ENCODE data around the gene LCN1.

The LCN1 gene

DNA sequence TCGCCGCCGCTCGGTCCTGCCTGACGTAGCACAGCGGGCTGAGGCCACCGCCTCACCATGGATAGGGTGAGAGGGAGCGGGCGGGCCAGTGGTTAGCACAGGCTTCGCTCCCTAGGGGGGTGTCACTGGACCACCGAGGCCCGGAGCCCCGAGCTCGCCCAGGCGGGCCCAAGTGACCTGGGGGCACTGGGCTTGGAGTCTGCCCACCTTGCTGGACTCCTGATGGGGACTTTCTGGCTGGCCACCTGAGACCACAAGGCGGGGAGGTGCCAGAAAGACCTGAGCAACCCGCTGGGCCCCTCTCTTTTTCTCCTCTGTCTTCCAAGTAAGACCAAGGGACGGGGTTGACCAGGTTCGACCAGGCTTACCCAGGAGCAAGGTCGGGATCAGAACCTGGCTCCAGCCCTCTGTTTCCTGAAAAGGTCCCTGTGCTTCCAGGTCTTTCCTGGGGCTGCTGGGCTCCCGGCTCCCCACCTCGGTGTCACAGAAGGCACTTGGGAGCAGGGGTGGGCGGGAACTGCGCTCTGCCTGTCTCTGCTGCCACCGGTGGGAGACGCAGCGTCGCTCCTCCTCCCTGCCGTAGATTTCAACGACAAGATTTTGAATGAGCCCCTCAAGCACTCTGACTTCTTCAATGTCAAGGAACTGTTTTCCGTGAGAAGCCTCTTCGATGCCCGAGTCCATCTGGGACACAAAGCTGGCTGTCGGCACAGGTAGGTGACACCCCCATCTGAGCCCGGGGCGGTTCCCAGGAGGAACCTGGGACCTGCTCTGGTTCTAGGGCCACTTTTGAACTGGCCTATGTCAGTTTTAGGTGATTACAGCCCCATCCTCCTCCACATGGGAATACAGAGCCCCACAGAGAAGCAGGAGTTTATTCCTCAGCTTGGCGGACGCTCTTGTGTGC lies 19.7 kb upstream of the LCN1 start:
- DNase-seq (ENCODE audit: low read depth, low spot score), result peak; percentile 50
- H3K4me3 ChIP-seq (ENCODE audit: low read depth, low read length), result peak overlapping the region; percentile 77
- TF ChIP-seq, protein P1, sequence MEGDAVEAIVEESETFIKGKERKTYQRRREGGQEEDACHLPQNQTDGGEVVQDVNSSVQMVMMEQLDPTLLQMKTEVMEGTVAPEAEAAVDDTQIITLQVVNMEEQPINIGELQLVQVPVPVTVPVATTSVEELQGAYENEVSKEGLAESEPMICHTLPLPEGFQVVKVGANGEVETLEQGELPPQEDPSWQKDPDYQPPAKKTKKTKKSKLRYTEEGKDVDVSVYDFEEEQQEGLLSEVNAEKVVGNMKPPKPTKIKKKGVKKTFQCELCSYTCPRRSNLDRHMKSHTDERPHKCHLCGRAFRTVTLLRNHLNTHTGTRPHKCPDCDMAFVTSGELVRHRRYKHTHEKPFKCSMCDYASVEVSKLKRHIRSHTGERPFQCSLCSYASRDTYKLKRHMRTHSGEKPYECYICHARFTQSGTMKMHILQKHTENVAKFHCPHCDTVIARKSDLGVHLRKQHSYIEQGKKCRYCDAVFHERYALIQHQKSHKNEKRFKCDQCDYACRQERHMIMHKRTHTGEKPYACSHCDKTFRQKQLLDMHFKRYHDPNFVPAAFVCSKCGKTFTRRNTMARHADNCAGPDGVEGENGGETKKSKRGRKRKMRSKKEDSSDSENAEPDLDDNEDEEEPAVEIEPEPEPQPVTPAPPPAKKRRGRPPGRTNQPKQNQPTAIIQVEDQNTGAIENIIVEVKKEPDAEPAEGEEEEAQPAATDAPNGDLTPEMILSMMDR (IDR thresholded peaks at IDR 0.05; ENCODE audit: low read depth, low read length), result no peak
- in situ Hi-C loops (cut with HindIII; ENCODE audit: low sequenced_read_pairs), result no loop called here

DNA sequence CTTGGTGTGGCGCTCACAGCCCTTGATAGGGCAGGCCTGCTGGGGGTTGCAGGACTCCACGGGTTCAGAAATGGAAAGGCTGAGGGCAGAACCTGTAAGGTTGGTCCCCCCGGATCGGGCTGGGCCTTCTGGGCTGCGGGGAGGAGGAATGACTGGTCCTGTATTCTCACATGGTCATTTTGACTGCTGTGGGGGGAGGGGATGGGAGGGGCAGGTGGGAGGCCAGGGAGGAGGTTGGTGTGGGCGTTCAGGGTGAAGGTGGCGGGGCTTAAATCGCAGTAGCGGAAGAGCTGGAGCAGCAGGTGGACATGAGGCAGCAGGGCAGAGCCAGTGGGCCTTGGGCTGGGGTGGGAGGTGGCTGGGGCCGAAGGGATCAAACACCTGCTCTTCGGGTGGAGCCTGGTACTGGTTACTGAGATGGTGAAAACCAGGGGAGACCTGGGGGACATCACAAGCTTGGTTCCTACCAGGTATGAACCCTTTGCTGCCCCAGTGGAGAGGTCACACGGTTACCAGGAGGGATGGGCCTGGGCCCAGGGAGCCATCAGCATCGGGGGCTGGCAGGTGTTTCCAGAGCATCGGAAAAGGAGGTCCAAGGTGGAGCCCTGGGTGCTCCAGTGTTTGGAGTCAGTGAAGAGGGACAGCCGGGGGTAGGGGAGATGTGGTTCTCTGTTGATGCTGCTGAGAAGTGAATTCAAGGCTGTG lies 18.9 kb upstream of the LCN1 start:
- no peak for DNase-seq (ENCODE audit: low read depth, low spot score)
- TF ChIP-seq, protein P1 (IDR thresholded peaks at IDR 0.05; ENCODE audit: low read depth, low read length), result no peak
- H3K4me3 ChIP-seq (ENCODE audit: low read depth, low read length), result no peak overlapping the region
- in situ Hi-C loops (cut with HindIII; ENCODE audit: low sequenced_read_pairs), result no loop called here

DNA sequence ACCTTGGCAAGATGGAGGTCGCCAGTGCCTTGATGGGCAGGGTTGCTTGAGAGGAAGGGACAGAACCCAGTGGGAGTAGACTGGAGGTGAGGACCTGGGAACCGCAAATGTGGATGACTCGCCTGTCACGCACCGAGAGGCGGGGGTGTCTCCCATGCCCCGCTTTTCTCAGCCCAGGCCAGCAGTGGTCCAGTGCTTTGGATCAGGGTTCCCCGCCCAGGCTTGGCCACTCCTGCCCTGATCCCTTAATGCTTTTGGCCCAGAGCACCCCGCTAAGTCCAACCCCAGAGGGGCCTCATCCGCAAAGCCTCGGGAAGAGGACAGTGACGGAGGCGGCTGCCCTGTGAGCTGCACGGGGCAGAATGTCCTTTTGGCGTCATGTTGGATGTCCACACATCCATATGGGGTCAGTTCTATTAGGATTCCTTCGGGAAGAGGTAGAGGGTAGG lies 18.3 kb upstream of the LCN1 start:
- TF ChIP-seq, protein P1 (IDR thresholded peaks at IDR 0.05; ENCODE audit: low read depth, low read length), result no peak
- in situ Hi-C loops (cut with HindIII; ENCODE audit: low sequenced_read_pairs), result no loop called here
- H3K4me3 ChIP-seq (ENCODE audit: low read depth, low read length), result no peak overlapping the region
- DNase-seq (ENCODE audit: low read depth, low spot score), result no peak

DNA sequence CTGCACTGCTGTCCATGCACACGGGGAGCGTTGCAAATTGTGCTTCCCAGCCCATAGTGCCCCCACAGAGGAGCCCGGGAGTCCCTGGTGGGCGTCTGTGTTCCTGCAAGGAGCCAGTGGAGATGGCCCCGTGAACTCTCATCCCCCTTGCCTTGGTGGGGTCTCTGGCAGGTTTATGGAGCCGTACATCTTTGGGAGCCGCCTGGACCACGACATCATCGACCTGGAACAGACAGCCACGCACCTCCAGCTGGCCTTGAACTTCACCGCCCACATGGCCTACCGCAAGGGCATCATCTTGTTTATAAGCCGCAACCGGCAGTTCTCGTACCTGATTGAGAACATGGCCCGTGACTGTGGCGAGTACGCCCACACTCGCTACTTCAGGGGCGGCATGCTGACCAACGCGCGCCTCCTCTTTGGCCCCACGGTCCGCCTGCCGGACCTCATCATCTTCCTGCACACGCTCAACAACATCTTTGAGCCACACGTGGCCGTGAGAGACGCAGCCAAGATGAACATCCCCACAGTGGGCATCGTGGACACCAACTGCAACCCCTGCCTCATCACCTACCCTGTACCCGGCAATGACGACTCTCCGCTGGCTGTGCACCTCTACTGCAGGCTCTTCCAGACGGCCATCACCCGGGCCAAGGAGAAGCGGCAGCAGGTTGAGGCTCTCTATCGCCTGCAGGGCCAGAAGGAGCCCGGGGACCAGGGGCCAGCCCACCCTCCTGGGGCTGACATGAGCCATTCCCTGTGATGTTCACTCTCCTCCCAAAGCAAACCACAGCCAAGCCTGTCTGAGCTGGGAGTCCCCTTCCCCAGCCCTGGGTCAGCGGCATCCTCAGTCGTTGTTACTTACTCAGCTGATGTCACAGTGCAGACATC lies 17.6 kb upstream of the LCN1 start:
- no peak overlapping the region for H3K4me3 ChIP-seq (ENCODE audit: low read depth, low read length)

DNA sequence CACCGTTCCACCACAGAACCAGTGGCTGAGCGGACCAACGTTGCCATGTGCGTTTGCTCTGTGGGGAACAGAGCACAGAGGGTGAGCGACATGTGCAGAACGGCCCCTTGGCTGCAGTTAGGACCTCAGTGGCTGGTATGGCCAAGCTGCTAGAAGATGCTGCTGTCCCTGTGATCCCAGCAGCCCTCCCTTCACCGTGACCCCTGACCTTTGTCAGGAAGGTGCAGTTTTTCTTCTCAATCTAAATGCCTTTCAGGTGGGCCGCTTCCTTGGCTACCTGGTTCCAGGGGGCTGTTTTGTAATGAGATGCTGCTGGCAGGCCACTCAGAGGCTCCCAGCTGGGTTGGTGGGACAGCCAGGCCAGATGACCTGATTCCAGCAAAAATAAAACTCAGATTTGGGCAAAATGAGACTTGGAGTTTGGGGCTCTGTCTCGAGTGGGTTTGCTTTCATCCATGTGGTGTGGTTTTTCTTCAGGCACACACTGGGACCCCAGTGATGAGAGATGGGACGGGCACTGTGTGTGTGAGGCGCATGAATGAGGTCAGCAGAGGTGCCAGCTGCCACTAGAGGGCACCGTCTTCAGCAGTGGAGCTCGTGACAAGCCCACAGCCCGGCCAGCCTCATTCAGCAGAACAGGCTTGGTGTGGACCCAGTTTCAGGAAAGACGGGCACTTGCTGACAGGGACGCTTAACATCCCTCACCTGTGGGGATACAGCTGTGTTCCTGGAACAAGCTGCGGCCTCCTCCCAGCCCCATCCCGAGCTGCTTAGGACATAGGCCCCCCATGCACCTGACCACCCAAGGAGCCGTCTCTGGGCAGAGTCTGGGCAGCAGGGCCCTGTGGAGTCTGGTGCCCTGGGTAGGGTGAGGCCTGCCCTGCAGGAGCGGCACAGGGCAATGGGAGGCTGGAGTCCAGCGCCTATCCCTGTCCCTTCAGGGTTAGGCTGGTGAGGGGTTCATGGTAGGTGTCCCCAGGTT lies 16.7 kb upstream of the LCN1 start:
- TF ChIP-seq, protein P1 (IDR thresholded peaks at IDR 0.05; ENCODE audit: low read depth, low read length), result peak; percentile 84
- peak; percentile 35 for DNase-seq (ENCODE audit: low read depth, low spot score)
- in situ Hi-C loops (cut with HindIII; ENCODE audit: low sequenced_read_pairs), result no loop called here
- no peak overlapping the region for H3K4me3 ChIP-seq (ENCODE audit: low read depth, low read length)

More for the DNA sequence above, 17.6 kb upstream of the LCN1 start:
- in situ Hi-C loops (cut with HindIII; ENCODE audit: low sequenced_read_pairs), result no loop called here
- no peak for DNase-seq (ENCODE audit: low read depth, low spot score)
- TF ChIP-seq, protein P1 (IDR thresholded peaks at IDR 0.05; ENCODE audit: low read depth, low read length), result no peak

Measured in astrocyte of the spinal cord (primary cell).